Mucosa of gallbladder (tissue), 1 donor: ENCODE data around the gene ACAP2. TPM values are rescaled to one million over a fixed set of nuclear protein-coding genes. Genes with fewer than 3 reads are reported as not detected.
"Not testable (repeated sequence)": the region's sequence is repeated elsewhere in the genome, so short reads cannot be mapped to it uniquely, and the experiment has no call there.

Experiments used
- DNase-seq: peaks from one replicate; pipeline ENCODE4 v3.0.0-alpha.2; 2020; ENCODE audit warnings: low spot score
- total RNA-seq: library from RNA; stranded (reverse); gene quantifications from one replicate; pipeline ENCODE4 v1.2.1, GENCODE V29; 2021
- donor health status: DM: no; HTN: no; CAD: no.

The ACAP2 gene
- total RNA-seq, 1 donor from 2014 or later, result 47.0 TPM

- no peak for DNase-seq
These were observed 195.5 kb downstream of the ACAP2 start for GRCh38 chr3:195247086-195247862.

- DNase-seq, result no peak
These were observed 196.2 kb downstream of the ACAP2 start for GRCh38 chr3:195246581-195246995.

GRCh38 chr3:195245531-195245951 is 197.3 kb downstream of the ACAP2 start:
- DNase-seq, result no peak

GRCh38 chr3:195241592-195242355 is 201.0 kb downstream of the ACAP2 start:
- no peak for DNase-seq

GRCh38 chr3:195240939-195241338 is 201.9 kb downstream of the ACAP2 start:
- no peak for DNase-seq

GRCh38 chr3:195240171-195240701 is 202.6 kb downstream of the ACAP2 start:
- DNase-seq, result no peak

GRCh38 chr3:195239121-195239520 is 203.7 kb downstream of the ACAP2 start:
- no peak for DNase-seq

GRCh38 chr3:195238586-195239118 is 204.2 kb downstream of the ACAP2 start:
- no peak for DNase-seq

GRCh38 chr3:195238081-195238571 is 204.7 kb downstream of the ACAP2 start:
- no peak for DNase-seq

GRCh38 chr3:195236801-195237570 is 205.8 kb downstream of the ACAP2 start:
- no peak for DNase-seq

GRCh38 chr3:195236076-195236798 is 206.6 kb downstream of the ACAP2 start:
- no peak for DNase-seq

GRCh38 chr3:195230244-195230643 is 212.6 kb downstream of the ACAP2 start:
- no peak for DNase-seq

- DNase-seq, result not testable (repeated sequence)
These were observed 213.9 kb downstream of the ACAP2 start for GRCh38 chr3:195228886-195229285.

- no peak for DNase-seq
These were observed 214.9 kb downstream of the ACAP2 start for GRCh38 chr3:195227871-195228270.

- DNase-seq, result no peak
These were observed 215.8 kb downstream of the ACAP2 start for GRCh38 chr3:195226900-195227447.

- DNase-seq, result no peak
These were observed 216.4 kb downstream of the ACAP2 start for GRCh38 chr3:195226445-195226844.

GRCh38 chr3:195224980-195225580 is 217.7 kb downstream of the ACAP2 start:
- DNase-seq, result no peak
